Adrenal gland (tissue), 5 donors: Measurements from ENCODE around the gene ZNF329.
A peak's percentile ranks its signal among the peaks of the same experiment; 100 is the strongest.

Experiments
- CTCF ChIP-seq, 6 experiments: fragments of 450-650 bp in 4 of 6; fragments of 200-600 bp in 2 of 6; sonication (generic) in 1 of 6; IDR thresholded peaks; 1 replicate in 5 of 6; 2 replicates in 1 of 6; pipeline versions ENCODE4 v1.5.1 to v1.8.0; 2016 to 2021; ENCODE audit warnings: antibody characterized with exemption in 6 of 6, mild to moderate bottlenecking in 2 of 6, moderate library complexity in 1 of 6
- POLR2A ChIP-seq, 2 donors: fragments of 450-650 bp; IDR thresholded peaks; one replicate each; pipeline ENCODE4 v1.6.1; 2017; ENCODE audit warnings: antibody characterized with exemption in 2 of 2, mild to moderate bottlenecking in 2 of 2, moderate library complexity in 1 of 2
- donor health status: DM: no; HTN: no; CAD: no.

DNA sequence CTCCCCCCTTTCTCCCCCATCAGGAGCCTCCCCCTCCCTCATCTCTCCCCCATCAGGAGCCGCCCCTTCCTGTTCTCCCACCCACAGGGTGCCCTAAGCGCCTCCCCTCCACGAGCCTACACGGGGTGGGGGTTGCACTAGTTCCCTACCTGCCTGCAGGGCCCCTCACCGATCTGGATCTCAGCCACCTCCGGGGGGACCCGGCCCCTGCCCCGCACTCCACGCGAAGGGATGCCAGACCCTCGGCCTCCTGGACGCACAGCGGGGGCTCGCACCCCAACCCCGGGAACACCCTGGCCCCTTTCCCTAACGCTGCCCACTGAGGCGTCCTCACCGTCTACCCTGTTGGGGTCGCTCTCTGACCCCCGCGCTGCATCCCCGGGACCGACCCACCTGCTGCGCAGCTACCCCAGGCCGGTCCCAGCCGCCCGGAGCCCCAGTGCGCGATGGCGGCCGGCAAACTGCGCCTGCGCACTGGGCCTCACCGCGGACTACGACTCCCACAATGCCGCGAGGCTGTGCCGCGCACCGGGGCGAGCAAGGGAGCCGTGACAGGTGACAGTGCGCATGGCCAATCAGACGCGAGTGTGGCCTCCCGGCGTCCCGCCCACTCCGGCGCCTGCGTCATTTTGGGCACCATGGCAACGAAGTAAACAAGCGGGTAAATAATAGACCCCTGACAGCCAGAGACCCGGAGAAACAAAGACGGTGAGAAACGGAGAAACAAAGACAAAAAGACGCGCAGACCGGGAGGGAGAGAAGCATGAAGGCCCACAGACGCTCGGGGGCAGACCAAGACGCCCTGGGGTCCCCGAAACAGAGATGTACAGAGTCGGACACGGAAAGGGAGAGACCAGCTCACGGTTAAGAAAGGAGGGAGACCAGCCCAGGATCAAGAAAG is 52.6 kb downstream of the ZNF329 start, which contains the start of gene ZSCAN18:
- TF ChIP-seq POLR2A (IDR thresholded peaks at IDR 0.05) (peak; percentile 41 to 52), CTCF (IDR thresholded peaks at IDR 0.05) (no peak)
